Sigmoid colon (tissue), 7 donors: ENCODE measurements around the gene SLC1A5. TPM values are rescaled to one million over a fixed set of nuclear protein-coding genes. Genes with fewer than 3 reads are reported as not detected.

Source experiments
- DNase-seq: peaks from one replicate; pipeline ENCODE4 v3.0.0-alpha.2; 2019
- H3K27ac ChIP-seq, 4 donors: fragments of 200-600 bp; sonication (generic); one replicate each; pipeline ENCODE4 v1.5.1; 2016 to 2019; ENCODE audit warnings: mild to moderate bottlenecking in 1 of 4
- H3K27me3 ChIP-seq, 3 donors: fragments of 200-600 bp; sonication (generic); one replicate each; pipeline ENCODE4 v1.5.1; 2019; ENCODE audit warnings: mild to moderate bottlenecking in 1 of 3
- H3K36me3 ChIP-seq, 4 donors: fragments of 200-600 bp; sonication (generic); one replicate each; pipeline ENCODE4 v1.5.1; 2016 to 2019
- H3K4me1 ChIP-seq, 4 donors: fragments of 200-600 bp; sonication (generic); one replicate each; pipeline ENCODE4 v1.5.1; 2017 to 2019
- H3K4me3 ChIP-seq, 4 donors: fragments of 200-600 bp; sonication (generic); one replicate each; pipeline ENCODE4 v1.5.1; 2017 to 2019; ENCODE audit warnings: mild to moderate bottlenecking in 2 of 4, moderate library complexity in 1 of 4
- H3K9me3 ChIP-seq, 4 donors: fragments of 200-600 bp in 3 of 4; sonication (generic) in 3 of 4; one replicate each; pipeline versions ENCODE4 v1.5.1 to v1.6.1; 2013 to 2019
- EP300 ChIP-seq, 4 donors: sonication (generic); formaldehyde crosslinking; IDR thresholded peaks; one replicate each; pipeline ENCODE4 v1.6.1; 2017; ENCODE audit warnings: antibody characterized with exemption in 4 of 4
- POLR2A ChIP-seq, 2 donors: fragments of 450-650 bp; IDR thresholded peaks; one replicate each; pipeline ENCODE4 v1.6.1; 2016; ENCODE audit warnings: antibody characterized with exemption in 2 of 2, mild to moderate bottlenecking in 2 of 2, moderate library complexity in 2 of 2
- POLR2AphosphoS5 ChIP-seq, 4 donors: sonication (generic); formaldehyde crosslinking; IDR thresholded peaks; one replicate each; pipeline ENCODE4 v1.6.1; 2017; ENCODE audit warnings: antibody characterized with exemption in 4 of 4
- WGBS, 2 donors: extraction: QIAGEN DNeasy Blood & Tissue Kit; methylation state at CpG; one replicate each; pipeline ENCODE4 v1.1.7; 2013; 5-methylcytosine and 5-hydroxymethylcytosine counted together
- intact Hi-C: fragments of 100-400 bp; cut with DNase I; formaldehyde crosslinking; loops from one replicate; pipeline ENCODE4 v1.15.1; 2023
- polyA plus RNA-seq, 3 donors: library from polyadenylated mRNA; stranded (reverse); fragments of 200-250 nt; gene quantifications; one replicate each; pipeline ENCODE4 v1.2.3, GENCODE V29; 2013
- total RNA-seq, 4 donors: library from RNA; depleted of rRNA; stranded (reverse); fragments of >200 nt; gene quantifications; one replicate each; pipeline ENCODE4 v1.1.0, GENCODE V29; 2016
- TF ChIP-seq, protein P1 (sequence below), 4 experiments: fragments of 450-650 bp in 3 of 4; fragments of 200-600 bp in 1 of 4; IDR thresholded peaks; one replicate each; pipeline ENCODE4 v1.5.1; 2016 to 2019; ENCODE audit warnings: antibody characterized with exemption in 4 of 4, mild to moderate bottlenecking in 3 of 4, moderate library complexity in 2 of 4
- donor health status: healthy with polysubstance abuse.
- donor health status: Bipolar disorder and iron deficiency.
- donor health status: healthy.

SLC1A5 gene
- total and polyA plus RNA-seq, 7 donors, result 21.8 to 122 (median 26.2) TPM

DNA sequence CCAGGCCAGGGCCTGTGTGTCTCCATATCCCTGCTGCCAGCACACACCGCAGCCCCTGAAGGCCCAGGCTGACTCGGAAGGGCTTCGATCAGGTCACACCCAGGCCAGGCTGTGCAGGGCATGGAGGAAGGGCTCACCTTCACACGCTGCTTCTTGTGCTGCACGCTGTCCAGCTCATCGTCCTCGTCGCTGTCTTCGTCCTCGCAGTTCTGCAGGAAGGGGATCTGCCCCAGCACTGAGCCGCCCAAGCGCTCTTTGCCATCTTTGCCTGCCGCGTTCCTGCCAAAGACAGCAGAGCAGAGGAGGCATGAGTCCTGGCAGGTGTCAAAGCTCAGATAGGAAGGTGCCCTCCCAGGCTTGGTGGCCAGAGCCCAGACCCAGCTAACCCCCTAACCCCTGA, 57.8 kb downstream of the SLC1A5 start:
- no peaks in the 10 kb centered on the region for H3K27me3 ChIP-seq
- H3K36me3 ChIP-seq, result peaks cover 52 to 98% (median 81%) of the 10 kb centered on the region in 4 donors
- no peak overlapping the region for H3K4me3 ChIP-seq
- peak; percentile 66 for DNase-seq
- intact Hi-C loops, result no loop called here
- TF ChIP-seq EP300 (IDR thresholded peaks at IDR 0.05) (no peak), POLR2A (IDR thresholded peaks at IDR 0.05) (no peak), POLR2AphosphoS5 (IDR thresholded peaks at IDR 0.05) (no peak)
- TF ChIP-seq, protein P1, sequence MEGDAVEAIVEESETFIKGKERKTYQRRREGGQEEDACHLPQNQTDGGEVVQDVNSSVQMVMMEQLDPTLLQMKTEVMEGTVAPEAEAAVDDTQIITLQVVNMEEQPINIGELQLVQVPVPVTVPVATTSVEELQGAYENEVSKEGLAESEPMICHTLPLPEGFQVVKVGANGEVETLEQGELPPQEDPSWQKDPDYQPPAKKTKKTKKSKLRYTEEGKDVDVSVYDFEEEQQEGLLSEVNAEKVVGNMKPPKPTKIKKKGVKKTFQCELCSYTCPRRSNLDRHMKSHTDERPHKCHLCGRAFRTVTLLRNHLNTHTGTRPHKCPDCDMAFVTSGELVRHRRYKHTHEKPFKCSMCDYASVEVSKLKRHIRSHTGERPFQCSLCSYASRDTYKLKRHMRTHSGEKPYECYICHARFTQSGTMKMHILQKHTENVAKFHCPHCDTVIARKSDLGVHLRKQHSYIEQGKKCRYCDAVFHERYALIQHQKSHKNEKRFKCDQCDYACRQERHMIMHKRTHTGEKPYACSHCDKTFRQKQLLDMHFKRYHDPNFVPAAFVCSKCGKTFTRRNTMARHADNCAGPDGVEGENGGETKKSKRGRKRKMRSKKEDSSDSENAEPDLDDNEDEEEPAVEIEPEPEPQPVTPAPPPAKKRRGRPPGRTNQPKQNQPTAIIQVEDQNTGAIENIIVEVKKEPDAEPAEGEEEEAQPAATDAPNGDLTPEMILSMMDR (IDR thresholded peaks at IDR 0.05), result no peak
- no peaks in the 10 kb centered on the region for H3K9me3 ChIP-seq
- WGBS, 2 donors, result 96 to 97% methylated on average over 14 of the region's 14 CpGs
- no peak overlapping the region for H3K27ac ChIP-seq
- peaks cover 0 to 19% (median 13%) of the 10 kb centered on the region in 4 donors for H3K4me1 ChIP-seq

DNA sequence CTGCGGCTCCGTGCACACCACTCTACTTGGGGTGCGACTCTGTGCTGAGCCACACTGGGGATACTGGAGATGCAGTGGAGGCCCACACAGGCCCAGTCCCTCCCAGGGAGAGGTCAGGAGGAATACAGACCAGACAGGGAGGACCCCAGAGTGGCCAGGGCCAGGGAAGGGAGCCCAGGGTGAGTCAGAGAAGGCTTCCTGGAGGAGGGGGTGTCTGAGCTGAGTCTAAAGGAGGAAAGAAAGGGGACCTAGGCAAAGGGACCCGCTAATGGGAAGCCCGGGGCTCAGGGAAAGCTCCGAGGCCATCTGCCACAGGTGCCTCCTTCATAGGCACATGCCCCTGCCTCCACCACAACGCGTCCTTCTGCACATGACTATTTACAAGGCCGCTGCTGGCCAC, 58.2 kb downstream of the SLC1A5 start:
- intact Hi-C loops, result no loop called here
- DNase-seq, result no peak
- Histone ChIP-seq H3K27me3 (no peaks in the 10 kb centered on the region), H3K9me3 (no peaks in the 10 kb centered on the region), H3K27ac (no peak overlapping the region), H3K36me3 (peaks cover 56 to 98% (median 84%) of the 10 kb centered on the region in 4 donors), H3K4me1 (peaks cover 0 to 19% (median 13%) of the 10 kb centered on the region in 4 donors), H3K4me3 (no peak overlapping the region)
- 95 to 98% methylated on average over 9 of the region's 9 CpGs for WGBS, 2 donors
- TF ChIP-seq, protein P1 (IDR thresholded peaks at IDR 0.05), result no peak
- no peak for TF ChIP-seq EP300 (IDR thresholded peaks at IDR 0.05)
- no peak for TF ChIP-seq POLR2AphosphoS5 (IDR thresholded peaks at IDR 0.05)
- no peak for TF ChIP-seq POLR2A (IDR thresholded peaks at IDR 0.05)

DNA sequence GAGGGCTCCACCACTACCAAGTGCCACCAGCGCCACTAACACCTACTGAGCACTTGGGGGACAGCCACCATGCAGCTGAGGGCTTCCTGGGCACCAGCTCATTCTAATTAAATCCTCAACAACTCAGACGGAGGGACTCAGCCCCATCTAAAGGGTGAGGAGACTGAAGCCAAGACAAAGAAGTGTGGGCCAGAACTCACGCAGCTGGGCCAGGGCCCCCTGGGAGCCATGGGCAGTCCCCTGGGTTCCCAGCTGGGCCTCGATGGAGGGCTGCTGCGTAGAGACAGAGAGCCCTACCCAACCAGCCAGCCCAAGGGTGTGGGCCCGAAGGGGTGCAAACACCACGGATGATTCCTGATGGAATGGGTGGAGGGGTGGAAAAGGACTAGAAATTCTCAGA, 58.7 kb downstream of the SLC1A5 start:
- Histone ChIP-seq H3K9me3 (no peaks in the 10 kb centered on the region), H3K27ac (no peak overlapping the region), H3K36me3 (peaks cover 61 to 98% (median 84%) of the 10 kb centered on the region in 4 donors), H3K4me1 (peaks cover 0 to 19% (median 13%) of the 10 kb centered on the region in 4 donors), H3K27me3 (no peaks in the 10 kb centered on the region), H3K4me3 (no peak overlapping the region)
- DNase-seq, result no peak
- intact Hi-C loops, result no loop called here
- 85 to 89% methylated on average over 7 of the region's 7 CpGs for WGBS, 2 donors
- no peak for TF ChIP-seq POLR2A (IDR thresholded peaks at IDR 0.05)
- TF ChIP-seq, protein P1 (IDR thresholded peaks at IDR 0.05), result no peak
- no peak for TF ChIP-seq EP300 (IDR thresholded peaks at IDR 0.05)
- TF ChIP-seq POLR2AphosphoS5 (IDR thresholded peaks at IDR 0.05), result no peak

DNA sequence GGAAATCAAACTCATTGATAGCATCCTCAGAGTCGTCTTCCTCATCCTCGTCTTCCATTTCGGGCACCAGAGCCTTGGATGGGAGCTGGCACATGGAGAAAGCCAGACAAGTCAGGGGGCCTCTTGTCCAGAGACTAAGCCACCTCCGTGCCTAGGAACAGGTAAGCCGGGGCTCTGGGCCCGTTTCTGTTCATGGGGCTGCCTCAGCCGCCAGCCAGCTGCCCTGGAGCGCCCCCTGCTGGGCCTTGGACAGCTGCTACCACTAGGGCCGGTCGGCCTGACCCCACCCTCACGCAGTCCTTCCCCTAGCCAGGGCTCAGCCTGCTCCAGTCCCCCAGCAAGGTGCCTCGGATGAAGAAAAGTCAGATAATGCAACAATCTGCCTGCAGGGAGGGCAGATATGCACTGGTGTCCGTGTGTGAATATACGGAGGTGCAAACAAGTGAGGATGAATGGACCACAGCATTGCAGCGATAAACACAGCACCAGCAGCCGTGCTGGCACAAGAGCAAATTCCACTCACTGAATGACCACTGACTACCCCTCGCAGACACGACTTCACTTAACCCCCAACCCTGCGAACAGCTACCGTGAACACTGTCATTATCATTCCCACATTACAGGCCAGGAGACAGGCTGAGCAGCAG, 59.6 kb downstream of the SLC1A5 start:
- DNase-seq, result peak; percentile 87
- Histone ChIP-seq H3K27me3 (no peaks in the 10 kb centered on the region), H3K4me3 (no peak overlapping the region), H3K27ac (peak overlapping the region; percentile 27 to 51 (median 40)), H3K4me1 (peaks cover 0 to 19% (median 13%) of the 10 kb centered on the region in 4 donors), H3K36me3 (peaks cover 59 to 97% (median 84%) of the 10 kb centered on the region in 4 donors), H3K9me3 (no peaks in the 10 kb centered on the region)
- intact Hi-C loops, result loop anchor here (1.0 kb wide), 1 partner anchor 25 kb away; no protein-coding TSS in a partner anchor
- TF ChIP-seq, protein P1 (IDR thresholded peaks at IDR 0.05), result peak; percentile 73 to 90 (median 88)
- TF ChIP-seq POLR2AphosphoS5 (IDR thresholded peaks at IDR 0.05), result no peak
- WGBS, 2 donors, result 44 to 46% methylated on average over 20 of the region's 20 CpGs
